Breast epithelium (tissue), 4 donors: ENCODE measurements around the gene KIZ. TPM values are rescaled to one million over a fixed set of nuclear protein-coding genes. Genes with fewer than 3 reads are reported as not detected.

Experiments used
- DNase-seq, 2 donors: peaks; one replicate each; pipeline ENCODE4 v3.0.0-alpha.2; 2019; ENCODE audit warnings: low spot score in 2 of 2
- H3K27ac ChIP-seq, 2 donors: fragments of 200-600 bp; sonication (generic) in 1 of 2; one replicate each; pipeline ENCODE4 v1.5.1; 2016 to 2019; ENCODE audit warnings: mild to moderate bottlenecking in 1 of 2
- H3K27me3 ChIP-seq, 2 donors: fragments of 200-600 bp; sonication (generic) in 1 of 2; one replicate each; pipeline versions ENCODE4 v1.5.1 to v1.6.0; 2017 to 2019; ENCODE audit warnings: control low read depth in 1 of 2, mild to moderate bottlenecking in 1 of 2
- H3K36me3 ChIP-seq: fragments of 200-600 bp; one replicate; pipeline ENCODE4 v1.5.1; 2019
- H3K4me1 ChIP-seq, 2 donors: fragments of 200-600 bp; sonication (generic); one replicate each; pipeline ENCODE4 v1.5.1; 2016 to 2019; ENCODE audit warnings: control low read depth in 1 of 2
- H3K4me3 ChIP-seq, 3 donors: fragments of 200-600 bp; sonication (generic); 1 replicate in 2 of 3; 2 replicates in 1 of 3; pipeline ENCODE4 v1.5.1; 2016 to 2019; ENCODE audit warnings: mild to moderate bottlenecking in 3 of 3, moderate library complexity in 2 of 3
- H3K9me3 ChIP-seq, 2 donors: fragments of 200-600 bp; sonication (generic) in 1 of 2; one replicate each; pipeline ENCODE4 v1.5.1; 2016 to 2019; ENCODE audit warnings: control low read depth in 1 of 2
- POLR2A ChIP-seq: fragments of 450-650 bp; IDR thresholded peaks from one replicate; pipeline ENCODE4 v1.6.1; 2016; ENCODE audit warnings: antibody characterized with exemption, mild to moderate bottlenecking, moderate library complexity
- POLR2AphosphoS5 ChIP-seq, 3 donors: sonication (generic); formaldehyde crosslinking; IDR thresholded peaks; one replicate each; pipeline ENCODE4 v1.6.1; 2017; ENCODE audit warnings: antibody characterized with exemption in 3 of 3
- intact Hi-C: fragments of 100-400 bp; cut with DNase I; formaldehyde crosslinking; loops from one replicate; pipeline ENCODE4 v1.15.1; 2023; ENCODE audit warnings: low total_unique reads
- total RNA-seq, 3 donors: library from RNA; depleted of rRNA; stranded (reverse); fragments of >200 nt; gene quantifications; one replicate each; pipeline ENCODE4 v1.1.0, GENCODE V29; 2016
- TF ChIP-seq, protein P1 (sequence below), 3 donors: fragments of 450-650 bp; IDR thresholded peaks; one replicate each; pipeline ENCODE4 v1.5.1; 2016 to 2017; ENCODE audit warnings: antibody characterized with exemption in 3 of 3, mild to moderate bottlenecking in 3 of 3, moderate library complexity in 3 of 3

Gene KIZ
- total RNA-seq, 3 donors from 2014 or later = 29.8 to 46.2 (median 45.9) TPM

DNA sequence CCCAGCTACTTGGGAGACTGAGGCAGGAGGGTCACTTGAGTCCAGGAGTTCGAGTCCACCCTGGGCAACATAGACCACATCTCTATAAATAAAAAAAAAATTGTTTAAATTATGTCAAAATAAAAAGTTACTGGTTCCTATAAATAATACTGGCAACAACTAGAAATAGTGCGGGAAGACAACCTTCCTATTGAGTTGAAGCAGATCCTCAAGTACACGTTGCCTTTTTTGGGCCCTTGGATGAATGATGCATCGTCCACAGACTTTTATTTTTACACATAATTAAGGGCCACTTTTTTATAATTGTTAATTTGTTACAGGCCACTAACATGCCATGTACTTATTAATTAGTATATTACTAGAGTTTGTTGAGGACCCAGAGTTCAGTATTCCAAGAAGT is 31.1 kb downstream of the KIZ start:
- Histone ChIP-seq H3K9me3 (no peaks in the 10 kb centered on the region), H3K36me3 (no peaks in the 10 kb centered on the region), H3K27me3 (no peaks in the 10 kb centered on the region), H3K27ac (no peak overlapping the region), H3K4me1 (no peaks in the 10 kb centered on the region), H3K4me3 (no peak overlapping the region)
- TF ChIP-seq, protein P1, sequence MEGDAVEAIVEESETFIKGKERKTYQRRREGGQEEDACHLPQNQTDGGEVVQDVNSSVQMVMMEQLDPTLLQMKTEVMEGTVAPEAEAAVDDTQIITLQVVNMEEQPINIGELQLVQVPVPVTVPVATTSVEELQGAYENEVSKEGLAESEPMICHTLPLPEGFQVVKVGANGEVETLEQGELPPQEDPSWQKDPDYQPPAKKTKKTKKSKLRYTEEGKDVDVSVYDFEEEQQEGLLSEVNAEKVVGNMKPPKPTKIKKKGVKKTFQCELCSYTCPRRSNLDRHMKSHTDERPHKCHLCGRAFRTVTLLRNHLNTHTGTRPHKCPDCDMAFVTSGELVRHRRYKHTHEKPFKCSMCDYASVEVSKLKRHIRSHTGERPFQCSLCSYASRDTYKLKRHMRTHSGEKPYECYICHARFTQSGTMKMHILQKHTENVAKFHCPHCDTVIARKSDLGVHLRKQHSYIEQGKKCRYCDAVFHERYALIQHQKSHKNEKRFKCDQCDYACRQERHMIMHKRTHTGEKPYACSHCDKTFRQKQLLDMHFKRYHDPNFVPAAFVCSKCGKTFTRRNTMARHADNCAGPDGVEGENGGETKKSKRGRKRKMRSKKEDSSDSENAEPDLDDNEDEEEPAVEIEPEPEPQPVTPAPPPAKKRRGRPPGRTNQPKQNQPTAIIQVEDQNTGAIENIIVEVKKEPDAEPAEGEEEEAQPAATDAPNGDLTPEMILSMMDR (IDR thresholded peaks at IDR 0.05) = no peak
- no peak for TF ChIP-seq POLR2A
- no peak for TF ChIP-seq POLR2AphosphoS5 (IDR thresholded peaks at IDR 0.05)
- no peak for DNase-seq
- intact Hi-C loops = no loop called here

DNA sequence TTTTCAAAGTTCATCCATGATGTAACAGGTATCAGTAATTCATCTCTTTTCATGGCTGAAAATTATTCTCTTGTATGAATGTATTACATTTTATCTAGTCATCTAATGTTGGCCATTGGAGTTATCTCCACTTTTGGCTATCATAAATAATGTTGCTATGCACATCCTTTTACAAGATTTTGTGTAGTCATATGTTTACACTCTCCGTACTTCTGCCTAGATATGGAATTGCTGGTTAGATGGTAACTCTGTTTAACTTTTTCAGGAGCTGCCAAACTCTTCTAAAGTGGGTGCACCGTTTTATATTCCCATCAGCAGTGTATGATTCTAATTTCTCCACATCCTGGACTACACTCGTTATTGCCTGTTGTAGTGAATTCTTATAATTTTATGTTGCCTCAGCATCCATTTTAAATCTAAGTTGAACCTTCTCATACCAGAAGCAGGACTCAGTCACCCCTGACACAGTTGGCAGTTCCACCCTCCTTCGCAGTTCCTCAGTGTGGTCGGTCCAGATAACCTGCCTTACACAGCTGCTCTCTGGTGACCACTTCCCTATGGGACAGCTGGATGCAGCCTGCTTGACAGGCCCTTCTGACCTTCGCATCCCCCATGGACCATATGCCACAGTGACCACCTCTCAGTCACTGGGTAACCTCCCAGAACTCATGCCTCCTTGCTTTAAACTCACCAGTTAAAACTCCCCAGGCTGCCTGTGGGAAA is 33.9 kb downstream of the KIZ start:
- TF ChIP-seq POLR2AphosphoS5 (IDR thresholded peaks at IDR 0.05) (no peak), POLR2A (no peak)
- TF ChIP-seq, protein P1 (IDR thresholded peaks at IDR 0.05) = no peak
- no peaks in the 10 kb centered on the region for H3K27me3 ChIP-seq
- intact Hi-C loops = no loop called here
- no peaks in the 10 kb centered on the region for H3K36me3 ChIP-seq
- DNase-seq = no peak
- H3K9me3 ChIP-seq = no peaks in the 10 kb centered on the region
- H3K4me1 ChIP-seq = no peaks in the 10 kb centered on the region
- no peak overlapping the region for H3K4me3 ChIP-seq
- H3K27ac ChIP-seq = no peak overlapping the region

DNA sequence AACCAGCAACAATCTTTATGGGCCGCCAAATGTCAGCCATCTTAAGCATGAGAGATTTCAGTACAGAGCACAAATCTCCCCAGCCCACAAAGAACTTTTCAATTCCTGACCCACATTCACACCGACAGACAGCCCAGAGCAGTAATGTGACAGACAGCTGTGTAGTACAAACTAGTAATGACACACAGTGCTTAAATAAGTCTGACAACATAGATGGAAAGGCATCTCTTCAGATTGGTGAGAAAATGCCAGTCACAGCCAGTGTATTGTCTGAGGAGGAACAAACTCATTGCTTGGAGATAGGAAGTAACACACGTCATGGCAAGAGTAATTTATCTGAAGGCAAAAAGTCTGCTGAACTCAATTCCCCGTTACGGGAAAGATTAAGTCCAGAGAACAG is 36.0 kb downstream of the KIZ start:
- intact Hi-C loops = no loop called here
- H3K36me3 ChIP-seq = no peaks in the 10 kb centered on the region
- no peak for DNase-seq

DNA sequence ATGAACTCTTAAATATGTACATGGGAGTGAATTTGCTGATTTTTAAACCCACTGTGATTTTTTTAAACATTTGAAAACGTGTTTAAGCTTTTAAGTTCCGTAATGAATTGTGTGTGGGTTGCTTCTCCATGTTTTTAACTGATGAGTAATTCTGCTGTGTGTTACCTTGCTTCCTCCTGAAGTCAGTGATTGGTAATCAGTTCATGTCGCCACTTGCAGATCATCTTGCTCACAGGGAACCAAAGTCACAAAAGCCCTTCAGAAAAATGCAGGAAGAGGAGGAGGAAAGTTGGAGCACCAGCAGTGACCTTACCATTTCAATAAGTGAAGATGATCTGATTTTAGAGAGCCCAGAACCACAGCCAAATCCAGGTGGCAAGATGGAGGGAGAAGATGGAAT is 36.7 kb downstream of the KIZ start:
- Histone ChIP-seq H3K27me3 (no peaks in the 10 kb centered on the region), H3K4me1 (no peaks in the 10 kb centered on the region), H3K9me3 (no peaks in the 10 kb centered on the region), H3K36me3 (no peaks in the 10 kb centered on the region), H3K27ac (no peak overlapping the region), H3K4me3 (no peak overlapping the region)
- TF ChIP-seq POLR2AphosphoS5 (IDR thresholded peaks at IDR 0.05) (no peak), POLR2A (no peak)
- TF ChIP-seq, protein P1 (IDR thresholded peaks at IDR 0.05) = no peak
- no peak for DNase-seq
- intact Hi-C loops = no loop called here

More for the DNA sequence above, 36.0 kb downstream of the KIZ start:
- no peaks in the 10 kb centered on the region for H3K9me3 ChIP-seq
- H3K4me1 ChIP-seq = no peaks in the 10 kb centered on the region
- no peak overlapping the region for H3K27ac ChIP-seq
- H3K4me3 ChIP-seq = no peak overlapping the region
- TF ChIP-seq POLR2A (no peak), POLR2AphosphoS5 (IDR thresholded peaks at IDR 0.05) (no peak)
- TF ChIP-seq, protein P1 (IDR thresholded peaks at IDR 0.05) = no peak
- no peaks in the 10 kb centered on the region for H3K27me3 ChIP-seq

DNA sequence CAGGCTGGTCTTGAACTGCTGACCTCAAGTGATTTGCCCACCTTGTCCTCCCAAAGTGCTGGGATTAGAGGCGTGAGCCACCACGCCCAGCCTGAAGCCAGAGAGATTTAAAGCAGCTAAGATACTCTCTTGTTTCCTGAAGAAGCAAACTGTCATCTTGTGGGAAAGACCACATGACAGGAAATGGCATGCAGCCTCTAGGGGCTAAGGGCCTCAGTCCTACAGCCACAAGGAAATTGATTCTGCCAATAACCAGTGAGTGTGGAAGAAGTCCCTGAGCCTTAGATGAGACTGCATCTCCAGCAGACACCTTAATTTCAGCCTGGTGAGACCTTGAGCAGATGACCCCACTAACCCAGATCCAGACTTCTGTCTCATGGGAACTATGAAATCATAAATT is 40.9 kb downstream of the KIZ start:
- H3K9me3 ChIP-seq = no peaks in the 10 kb centered on the region
- H3K27ac ChIP-seq = no peak overlapping the region
- H3K4me1 ChIP-seq = no peaks in the 10 kb centered on the region
- DNase-seq = no peak
- intact Hi-C loops = no loop called here
- no peak overlapping the region for H3K4me3 ChIP-seq
- TF ChIP-seq, protein P1 (IDR thresholded peaks at IDR 0.05) = no peak
- TF ChIP-seq POLR2A = no peak
- TF ChIP-seq POLR2AphosphoS5 (IDR thresholded peaks at IDR 0.05) = no peak
- no peaks in the 10 kb centered on the region for H3K27me3 ChIP-seq
- no peaks in the 10 kb centered on the region for H3K36me3 ChIP-seq
